ENCODE results near the gene CALHM4.

Gene CALHM4

GRCh38 chr6:116579143-116579542 lies 25.6 kb downstream of the CALHM4 start:
- peaks cover 81% of the 10 kb centered on the region for H3K36me3 ChIP-seq (ENCODE audit: low read depth)
- H3K4me3 ChIP-seq (ENCODE audit: severe bottlenecking) = no peak overlapping the region
- DNase-seq (ENCODE audit: low spot score) (no peak), ATAC-seq (ENCODE audit: low read depth) (no peak)
- H3K4me1 ChIP-seq (ENCODE audit: insufficient read depth, poor library complexity, severe bottlenecking) = no peaks in the 10 kb centered on the region
- H3K27me3 ChIP-seq (ENCODE audit: insufficient read depth, poor library complexity, severe bottlenecking) = no peaks in the 10 kb centered on the region
- no peak for TF ChIP-seq CTCF (IDR thresholded peaks at IDR 0.05; ENCODE audit: poor library complexity, severe bottlenecking)
- H3K27ac ChIP-seq (ENCODE audit: poor library complexity, severe bottlenecking) = no peak overlapping the region
- H3K9me3 ChIP-seq (ENCODE audit: severe bottlenecking) = no peaks in the 10 kb centered on the region

- H3K4me3 ChIP-seq (ENCODE audit: severe bottlenecking) = no peak overlapping the region
- no peak for ATAC-seq (ENCODE audit: low read depth)
- no peak overlapping the region for H3K27ac ChIP-seq (ENCODE audit: poor library complexity, severe bottlenecking)
- H3K36me3 ChIP-seq (ENCODE audit: low read depth) = peaks cover 84% of the 10 kb centered on the region
- no peaks in the 10 kb centered on the region for H3K27me3 ChIP-seq (ENCODE audit: insufficient read depth, poor library complexity, severe bottlenecking)
- H3K4me1 ChIP-seq (ENCODE audit: insufficient read depth, poor library complexity, severe bottlenecking) = no peaks in the 10 kb centered on the region
- no peaks in the 10 kb centered on the region for H3K9me3 ChIP-seq (ENCODE audit: severe bottlenecking)
- TF ChIP-seq CTCF (IDR thresholded peaks at IDR 0.05; ENCODE audit: poor library complexity, severe bottlenecking) = no peak
- DNase-seq (ENCODE audit: low spot score) = no peak
Measured at GRCh38 chr6:116580198-116580597, 26.6 kb downstream of the CALHM4 start.

GRCh38 chr6:116586276-116586675 lies 32.7 kb downstream of the CALHM4 start:
- DNase-seq (ENCODE audit: low spot score) = no peak
- no peak for TF ChIP-seq CTCF (IDR thresholded peaks at IDR 0.05; ENCODE audit: poor library complexity, severe bottlenecking)
- ATAC-seq (ENCODE audit: low read depth) = 0 out of 3 replicates have a peak, but pooled peaks have one; percentile 31
- H3K9me3 ChIP-seq (ENCODE audit: severe bottlenecking) = no peaks in the 10 kb centered on the region
- H3K36me3 ChIP-seq (ENCODE audit: low read depth) = peaks cover 86% of the 10 kb centered on the region
- no peaks in the 10 kb centered on the region for H3K27me3 ChIP-seq (ENCODE audit: insufficient read depth, poor library complexity, severe bottlenecking)
- no peak overlapping the region for H3K4me3 ChIP-seq (ENCODE audit: severe bottlenecking)
- H3K4me1 ChIP-seq (ENCODE audit: insufficient read depth, poor library complexity, severe bottlenecking) = peaks cover 7% of the 10 kb centered on the region
- no peak overlapping the region for H3K27ac ChIP-seq (ENCODE audit: poor library complexity, severe bottlenecking)

- no peak for ATAC-seq (ENCODE audit: low read depth)
- H3K4me3 ChIP-seq (ENCODE audit: severe bottlenecking) = no peak overlapping the region
- peaks cover 86% of the 10 kb centered on the region for H3K36me3 ChIP-seq (ENCODE audit: low read depth)
- H3K9me3 ChIP-seq (ENCODE audit: severe bottlenecking) = no peaks in the 10 kb centered on the region
- H3K4me1 ChIP-seq (ENCODE audit: insufficient read depth, poor library complexity, severe bottlenecking) = peaks cover 7% of the 10 kb centered on the region
- DNase-seq (ENCODE audit: low spot score) = no peak
- TF ChIP-seq CTCF (IDR thresholded peaks at IDR 0.05; ENCODE audit: poor library complexity, severe bottlenecking) = no peak
- no peaks in the 10 kb centered on the region for H3K27me3 ChIP-seq (ENCODE audit: insufficient read depth, poor library complexity, severe bottlenecking)
- no peak overlapping the region for H3K27ac ChIP-seq (ENCODE audit: poor library complexity, severe bottlenecking)
Measured at GRCh38 chr6:116586738-116587137, 33.2 kb downstream of the CALHM4 start.

- no peaks in the 10 kb centered on the region for H3K4me1 ChIP-seq (ENCODE audit: insufficient read depth, poor library complexity, severe bottlenecking)
- peaks cover 48% of the 10 kb centered on the region for H3K36me3 ChIP-seq (ENCODE audit: low read depth)
- DNase-seq (ENCODE audit: low spot score) (no peak), ATAC-seq (ENCODE audit: low read depth) (no peak)
- no peak overlapping the region for H3K27ac ChIP-seq (ENCODE audit: poor library complexity, severe bottlenecking)
- no peaks in the 10 kb centered on the region for H3K27me3 ChIP-seq (ENCODE audit: insufficient read depth, poor library complexity, severe bottlenecking)
- no peaks in the 10 kb centered on the region for H3K9me3 ChIP-seq (ENCODE audit: severe bottlenecking)
- no peak for TF ChIP-seq CTCF (IDR thresholded peaks at IDR 0.05; ENCODE audit: poor library complexity, severe bottlenecking)
- H3K4me3 ChIP-seq (ENCODE audit: severe bottlenecking) = no peak overlapping the region
Measured at GRCh38 chr6:116595247-116595646, 41.7 kb downstream of the CALHM4 start.

All from RWPE2 (cell line).